Fibroblast of skin of left quadriceps (primary cell): Measurements from ENCODE around the gene ARHGEF19.
"Not testable (repeated sequence)": the region's sequence is repeated elsewhere in the genome, so short reads cannot be mapped to it uniquely, and the experiment has no call there.

Experiments
- DNase-seq, 2 experiments: peaks; one replicate each; pipeline ENCODE4 v3.0.0-alpha.2; 2013; ENCODE audit warnings: low read depth in 2 of 2

The ARHGEF19 gene

GRCh38 chr1:16222716-16223115 is 10.3 kb upstream of the ARHGEF19 start:
- DNase-seq, result not testable (repeated sequence)

- DNase-seq, result no peak
Measured at GRCh38 chr1:16221499-16221898, 9.0 kb upstream of the ARHGEF19 start.

DNA sequence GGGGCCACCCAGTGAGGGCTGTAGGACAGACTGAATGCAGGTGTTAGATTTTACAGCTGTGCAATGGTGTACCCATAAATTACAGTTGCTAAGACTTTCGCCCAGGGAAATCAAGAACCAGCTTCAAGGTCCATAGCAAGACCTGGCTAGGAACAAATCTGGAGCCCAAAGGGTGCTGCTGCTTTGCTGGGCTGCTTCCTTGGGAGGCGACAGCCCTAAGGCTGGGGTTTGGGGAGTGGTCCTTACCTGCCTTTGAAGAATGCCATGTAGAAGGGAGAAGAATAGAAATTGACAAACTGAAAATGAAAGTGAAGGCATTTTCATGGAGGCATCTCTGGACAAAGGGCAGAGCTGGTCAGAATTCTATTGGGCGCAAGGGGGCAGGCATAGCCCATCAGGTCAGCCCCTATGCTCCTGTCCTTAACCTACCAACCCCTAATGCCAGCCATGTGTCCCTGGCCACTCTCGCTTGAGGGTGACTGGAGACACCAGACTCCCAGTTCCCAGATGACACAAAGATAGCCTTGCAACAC is 7.6 kb upstream of the ARHGEF19 start:
- no peak for DNase-seq

GRCh38 chr1:16218674-16219071 is 6.2 kb upstream of the ARHGEF19 start:
- no peak for DNase-seq

GRCh38 chr1:16218014-16218673 is 5.7 kb upstream of the ARHGEF19 start:
- no peak for DNase-seq

DNA sequence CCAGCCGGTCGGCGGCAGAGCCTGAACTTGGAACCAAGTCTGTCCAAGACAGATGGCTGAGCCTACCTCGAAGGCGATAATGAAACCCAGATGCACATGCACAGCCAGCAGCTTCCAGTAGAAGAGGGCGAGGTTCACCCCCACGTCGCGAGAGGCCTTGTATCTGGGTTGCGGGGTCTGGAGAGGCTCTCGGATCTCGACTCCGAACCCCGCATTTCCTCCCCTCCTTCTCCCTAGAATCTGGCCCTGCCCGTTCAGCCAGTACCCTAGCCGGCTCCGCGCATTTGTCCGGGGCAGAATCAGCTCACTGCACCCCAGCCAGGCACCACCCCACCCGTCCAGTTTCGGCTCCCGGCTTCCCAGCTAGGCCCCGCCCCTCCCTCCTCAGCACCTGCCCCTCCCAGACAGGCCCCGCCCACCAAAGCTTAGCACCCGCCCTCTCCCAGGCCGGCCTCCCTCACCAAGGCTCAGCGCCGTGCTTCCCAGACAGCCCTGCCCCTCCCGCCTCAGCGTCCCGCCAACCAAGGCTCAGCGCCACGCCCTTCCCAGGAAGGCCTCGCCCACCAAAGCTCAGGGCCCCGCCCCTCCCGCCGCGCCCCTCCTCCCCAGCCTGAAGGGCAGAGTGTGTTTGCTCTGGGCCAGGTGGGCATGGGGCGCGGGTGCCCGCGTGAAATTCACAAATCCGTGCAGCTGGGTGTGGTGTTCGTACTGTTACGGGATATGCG is 4.8 kb upstream of the ARHGEF19 start:
- DNase-seq, result peak; percentile 93

DNA sequence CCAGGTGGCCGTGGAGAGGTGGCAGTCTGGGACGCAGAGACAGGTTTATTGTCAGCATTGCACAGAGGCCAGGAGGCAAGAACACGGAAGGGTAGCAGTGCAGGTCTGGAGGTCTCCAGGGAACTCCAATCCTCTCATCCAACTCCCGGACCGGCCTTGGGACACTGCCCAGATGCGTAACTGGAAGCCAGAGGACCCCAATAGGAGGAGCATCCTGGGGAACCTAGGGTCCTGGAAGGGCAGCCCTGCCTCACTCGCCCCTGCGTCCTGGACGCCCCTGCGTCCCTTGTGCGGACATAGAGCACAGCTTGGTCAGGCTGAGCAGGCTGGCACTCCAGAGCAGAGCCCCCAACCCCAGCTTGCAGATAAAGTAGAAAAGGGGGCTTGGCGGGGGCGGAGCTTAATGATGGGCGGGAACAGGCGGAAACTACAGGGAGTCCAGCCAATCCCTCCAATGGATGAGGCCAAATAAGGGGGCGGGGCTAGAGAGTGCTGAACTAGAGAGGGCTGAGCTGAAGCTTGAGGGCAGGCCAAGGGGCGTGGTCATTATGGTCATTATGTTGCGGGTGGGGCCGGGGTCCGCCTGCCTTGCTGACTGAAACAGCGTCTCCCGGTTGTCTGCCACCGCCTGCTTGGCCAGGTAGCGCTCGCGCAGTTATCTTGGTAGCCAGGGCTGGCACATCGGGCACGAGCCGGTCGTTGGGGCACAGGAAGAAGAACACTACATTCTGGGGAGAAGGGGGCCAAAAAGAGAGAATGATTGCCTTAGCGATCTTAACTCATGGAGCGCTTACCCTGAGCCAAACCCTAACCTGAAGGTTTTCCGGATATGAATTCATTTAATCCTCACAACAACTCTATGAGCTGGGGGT is 3.7 kb upstream of the ARHGEF19 start:
- peak; percentile 52 to 55 for DNase-seq

DNA sequence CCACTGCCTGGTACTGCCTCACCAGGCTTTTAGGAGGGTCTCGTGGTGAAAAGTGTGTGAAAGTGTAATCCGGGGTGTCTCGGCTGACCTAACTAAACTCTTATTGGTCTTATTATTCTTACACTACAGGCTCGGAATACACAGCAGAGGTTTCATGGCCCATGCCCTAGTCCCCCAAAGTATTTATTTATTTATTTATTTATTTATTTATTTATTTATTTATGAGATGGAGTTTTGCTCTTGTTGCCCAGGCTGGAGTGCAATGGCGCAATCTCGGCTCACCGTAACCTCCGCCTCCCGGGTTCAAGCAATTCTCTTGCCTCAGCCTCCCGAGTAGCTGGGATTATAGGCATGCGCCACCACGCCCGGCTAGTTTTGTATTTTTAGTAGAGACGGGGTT is 2.8 kb upstream of the ARHGEF19 start:
- not testable (repeated sequence) for DNase-seq

GRCh38 chr1:16213544-16213943 is 1.1 kb upstream of the ARHGEF19 start:
- not testable (repeated sequence) for DNase-seq

GRCh38 chr1:16213013-16213412 is 561 bp upstream of the ARHGEF19 start:
- DNase-seq, result no peak

DNA sequence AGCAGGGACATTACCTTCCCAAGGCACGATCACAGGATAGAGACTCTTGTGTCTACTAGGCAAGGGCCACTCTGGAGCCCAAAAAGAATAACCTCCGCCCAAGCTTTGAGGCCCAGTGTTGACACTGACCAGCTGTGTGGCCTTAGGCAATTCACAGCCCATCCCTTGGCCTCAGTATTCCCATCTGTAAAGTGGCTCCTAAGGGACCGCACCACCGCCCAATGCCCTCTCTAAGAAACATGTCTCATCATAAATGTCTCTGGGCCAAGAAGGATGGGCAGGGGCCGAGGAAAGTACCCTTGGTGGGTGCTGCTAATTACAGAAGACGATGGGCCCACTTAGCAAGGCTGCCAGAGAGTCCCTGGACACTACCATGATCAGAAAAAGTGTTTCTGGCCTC is 628 bp downstream of the ARHGEF19 start:
- no peak for DNase-seq

- DNase-seq, result no peak
Measured at GRCh38 chr1:16210581-16210980, 1.9 kb downstream of the ARHGEF19 start.

DNA sequence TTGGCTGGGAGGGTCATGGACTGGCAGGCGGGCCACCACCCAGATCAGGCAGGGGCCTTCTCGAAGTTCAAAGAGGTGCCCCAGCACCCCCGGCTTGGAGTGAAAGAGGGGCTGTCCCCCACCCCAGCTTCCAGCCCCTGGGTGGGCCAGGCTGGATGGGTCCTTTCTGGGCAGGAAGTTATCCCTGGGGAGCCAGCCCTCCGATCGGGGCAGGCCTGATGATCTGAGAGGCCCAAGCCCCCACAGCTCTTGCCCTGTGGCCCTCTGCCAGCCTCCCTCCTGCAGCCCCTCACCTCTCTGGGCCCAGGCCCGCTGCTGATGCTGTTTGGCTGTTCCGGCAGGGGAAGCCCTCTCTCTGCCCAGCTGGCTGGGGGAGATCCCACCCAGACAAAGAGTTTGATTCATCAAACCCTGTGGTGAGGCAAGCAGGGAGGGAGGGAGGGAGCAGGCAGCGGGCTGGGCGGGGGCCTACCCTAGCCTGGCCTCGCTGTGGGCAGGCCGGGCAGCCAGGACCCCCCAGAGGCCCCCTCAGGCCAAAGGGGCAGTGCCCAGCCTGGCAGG is 2.5 kb downstream of the ARHGEF19 start:
- no peak for DNase-seq

GRCh38 chr1:16209132-16209846 is 3.2 kb downstream of the ARHGEF19 start:
- no peak for DNase-seq

GRCh38 chr1:16208270-16208987 is 4.0 kb downstream of the ARHGEF19 start:
- no peak for DNase-seq

DNA sequence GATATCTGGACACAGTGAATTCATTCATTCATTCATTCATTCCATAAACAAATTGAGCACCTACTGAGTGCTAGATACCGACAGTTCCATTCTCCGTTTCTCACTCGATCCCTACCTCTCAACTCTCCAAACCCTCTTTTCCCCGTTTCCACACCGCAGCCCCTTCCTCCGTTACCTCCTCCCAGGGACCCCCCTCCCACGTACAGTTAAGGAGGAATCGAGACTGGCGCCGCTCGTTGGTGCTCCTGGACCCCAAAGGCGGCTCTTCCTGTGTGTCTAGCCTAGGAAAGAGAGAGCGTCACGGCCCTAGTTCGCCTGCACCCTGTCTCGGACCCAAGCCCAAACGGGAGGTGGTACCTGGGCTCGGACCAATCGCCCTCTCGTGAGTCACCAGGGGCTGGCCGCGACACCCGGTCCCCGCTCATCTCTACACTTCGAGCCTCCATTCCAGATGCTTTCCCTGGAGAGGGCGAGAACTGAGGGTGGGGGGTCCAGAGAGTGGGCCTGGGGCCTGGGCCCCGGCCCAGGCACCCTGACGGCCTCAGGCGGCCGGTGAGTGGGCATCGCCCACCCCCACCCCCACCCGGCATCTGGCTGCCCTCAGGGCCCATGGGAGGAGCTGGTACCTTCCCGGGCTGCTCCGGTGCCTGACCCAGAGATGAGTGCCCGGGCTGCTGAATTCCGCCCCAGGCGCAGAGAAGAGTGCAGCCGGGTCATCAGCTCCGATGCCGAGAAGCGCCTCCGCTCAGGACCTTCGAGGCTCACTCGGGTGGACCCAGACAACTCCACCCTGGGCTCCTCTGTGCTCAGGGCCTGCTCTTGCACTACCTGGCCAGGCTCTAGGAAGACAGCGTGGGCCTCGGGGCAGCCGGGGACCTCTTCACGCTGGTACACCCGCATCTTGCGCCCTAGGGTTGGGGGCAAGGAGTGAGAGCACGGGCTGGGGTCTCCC is 4.9 kb downstream of the ARHGEF19 start:
- no peak for DNase-seq

DNA sequence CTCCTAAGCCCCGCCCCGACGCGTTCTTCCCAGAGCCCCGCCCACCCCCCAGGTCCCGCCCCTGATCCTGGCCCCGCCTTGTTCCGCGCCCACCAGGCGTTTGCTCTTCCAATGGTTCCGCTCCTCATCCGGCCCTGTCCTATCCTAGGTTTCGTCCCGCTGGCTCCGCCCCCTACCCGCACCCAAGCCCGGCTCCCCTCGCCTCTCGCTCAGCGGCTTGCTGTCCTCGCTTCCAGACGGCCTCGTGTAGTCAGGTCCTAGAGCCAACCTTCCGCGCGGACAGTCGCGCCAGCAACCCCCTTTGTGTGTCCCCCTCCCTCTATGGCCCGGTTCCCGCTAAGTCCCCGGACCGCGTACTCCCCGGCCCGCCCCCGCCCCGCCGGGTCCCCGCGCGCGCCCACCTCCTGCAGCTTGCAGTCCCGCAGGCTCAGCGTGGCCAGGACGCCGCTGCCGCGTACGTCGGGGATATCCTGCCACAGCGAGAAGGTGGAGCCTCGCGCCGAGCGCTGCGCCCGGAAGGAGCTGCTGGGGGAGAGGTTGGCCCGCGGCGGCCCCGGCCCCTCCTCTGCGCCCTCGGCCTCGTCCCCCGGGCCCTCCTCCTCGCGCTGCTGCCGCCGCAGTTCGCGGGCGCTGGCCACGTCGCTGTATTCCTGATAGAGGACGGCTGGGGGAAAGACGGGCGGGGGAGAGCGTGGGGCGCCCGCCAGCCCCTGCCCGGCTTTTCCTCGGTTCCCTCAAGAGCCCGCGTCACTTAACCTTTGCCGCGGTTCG is 5.7 kb downstream of the ARHGEF19 start:
- peak; percentile 97 for DNase-seq

DNA sequence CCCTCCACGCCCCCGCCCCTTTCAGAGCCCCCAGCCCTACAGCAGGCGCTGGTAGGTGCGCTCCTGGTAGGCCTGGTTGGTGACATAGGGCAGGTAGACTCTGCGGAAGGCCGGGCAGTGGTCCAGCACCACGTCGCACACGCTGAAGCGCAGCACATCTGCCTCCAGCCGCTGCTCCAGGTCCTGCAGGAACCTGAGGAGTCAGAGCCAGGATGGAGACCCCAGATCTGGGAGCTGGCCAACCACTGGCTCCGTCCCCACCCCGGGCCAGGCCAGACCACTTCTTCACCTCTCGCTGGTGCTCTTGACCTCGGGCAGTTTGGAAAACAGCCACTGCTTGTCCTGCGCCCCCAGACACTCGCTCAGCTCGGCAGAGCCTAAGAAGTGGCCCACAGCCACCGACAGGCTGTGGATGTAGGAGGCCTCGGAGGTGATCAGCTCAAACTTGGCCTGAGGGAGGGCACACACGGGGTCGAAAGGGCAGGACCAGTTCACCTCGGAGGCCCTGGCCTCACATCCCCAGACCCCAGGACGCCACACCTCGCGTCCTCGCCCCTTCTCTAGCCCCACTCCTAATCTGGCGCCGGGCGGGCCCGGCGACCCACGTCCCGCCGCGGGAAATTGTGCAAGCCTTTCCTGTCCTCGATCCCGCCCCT is 6.4 kb downstream of the ARHGEF19 start:
- DNase-seq, result no peak
